GM21576 (cell line): ENCODE results near the gene CCL15.
"Not testable (repeated sequence)": the region's sequence is repeated elsewhere in the genome, so short reads cannot be mapped to it uniquely, and the experiment has no call there.

Experiments used
- ATAC-seq: cut with Tn5 transposase; IDR thresholded peaks from one replicate; pipeline ENCODE4 v1.9.1; 2021; ENCODE audit warnings: mild to moderate bottlenecking, moderate library complexity; ENCODE audit not compliant: unreplicated experiment

Gene CCL15

GRCh38 chr17:36001110-36001771, at the start of gene CCL15:
TSS of gene CCL15 (minus strand) at chr17:36001553. CDS start at chr17:36001492, 61 bp downstream.
- ATAC-seq, result no peak

- no peak for ATAC-seq
Measured at GRCh38 chr17:36049643-36050042, 48.3 kb upstream of the CCL15 start.

- no peak for ATAC-seq
Measured at GRCh38 chr17:36048066-36048465, 46.7 kb upstream of the CCL15 start.

GRCh38 chr17:36036235-36036634, 34.9 kb upstream of the CCL15 start:
- no peak for ATAC-seq

GRCh38 chr17:36034127-36034526, 32.8 kb upstream of the CCL15 start:
- no peak for ATAC-seq

- ATAC-seq, result no peak
Measured at GRCh38 chr17:36030956-36031355, 29.6 kb upstream of the CCL15 start.

GRCh38 chr17:36027761-36028160, 26.4 kb upstream of the CCL15 start:
- ATAC-seq, result no peak

GRCh38 chr17:36024106-36024869, 22.9 kb upstream of the CCL15 start:
- no peak for ATAC-seq

GRCh38 chr17:36019423-36019822, 18.1 kb upstream of the CCL15 start:
- no peak for ATAC-seq

GRCh38 chr17:36017799-36018198, 16.4 kb upstream of the CCL15 start, which contains the start of gene CCL23:
TSS of gene CCL23 (minus strand) at chr17:36017972. CDS start at chr17:36017897, 75 bp downstream.
- no peak for ATAC-seq

- no peak for ATAC-seq
Measured at GRCh38 chr17:36016555-36016954, 15.2 kb upstream of the CCL15 start.

- ATAC-seq, result not testable (repeated sequence)
Measured at GRCh38 chr17:36015895-36016294, 14.5 kb upstream of the CCL15 start.

- no peak for ATAC-seq
Measured at GRCh38 chr17:36014946-36015345, 13.6 kb upstream of the CCL15 start.

- no peak for ATAC-seq
Measured at GRCh38 chr17:36011201-36011600, 9.8 kb upstream of the CCL15 start.

- ATAC-seq, result no peak
Measured at GRCh38 chr17:36008998-36009665, 7.8 kb upstream of the CCL15 start.

GRCh38 chr17:36004594-36005108, 3.3 kb upstream of the CCL15 start:
- no peak for ATAC-seq

GRCh38 chr17:36002631-36003030, 1.3 kb upstream of the CCL15 start:
- ATAC-seq, result no peak

- ATAC-seq, result no peak
Measured at GRCh38 chr17:36001862-36002603, 680 bp upstream of the CCL15 start.

- no peak for ATAC-seq
Measured at GRCh38 chr17:36000732-36001109, 632 bp downstream of the CCL15 start.

- no peak for ATAC-seq
Measured at GRCh38 chr17:35998756-35999155, 2.6 kb downstream of the CCL15 start.

- no peak for ATAC-seq
Measured at GRCh38 chr17:35998018-35998545, 3.3 kb downstream of the CCL15 start.
